Mesothelial cell of epicardium (in vitro differentiated cells): Measurements from ENCODE around the gene PRDM16. TPM values are rescaled to one million over a fixed set of nuclear protein-coding genes. Genes with fewer than 3 reads are reported as not detected.

Source experiments
- DNase-seq, 2 experiments: peaks; one replicate each; pipeline ENCODE4 v3.0.0; 2021; ENCODE audit warnings: low spot score in 2 of 2; ENCODE audit not compliant: unreplicated experiment in 2 of 2
- H3K27ac Mint-ChIP-seq: 2 replicates; pipeline ENCODE4 v1.8.0; 2021; ENCODE audit warnings: mixed read lengths
- H3K27me3 Mint-ChIP-seq: 2 replicates; pipeline ENCODE4 v1.8.0; 2021; ENCODE audit warnings: low read depth, mixed read lengths
- H3K36me3 Mint-ChIP-seq: 2 replicates; pipeline ENCODE4 v1.8.0; 2021; ENCODE audit warnings: mixed read lengths
- H3K4me1 Mint-ChIP-seq: 2 replicates; pipeline ENCODE4 v1.8.0; 2021; ENCODE audit warnings: mixed read lengths
- H3K4me3 Mint-ChIP-seq: 2 replicates; pipeline ENCODE4 v1.8.0; 2021; ENCODE audit warnings: mild to moderate bottlenecking, moderate library complexity, mixed read lengths
- H3K9me3 Mint-ChIP-seq: 2 replicates; pipeline ENCODE4 v1.8.0; 2021; ENCODE audit warnings: mixed read lengths
- total RNA-seq: library from RNA; stranded (reverse); gene quantifications from 3 replicates; pipeline ENCODE4 v1.2.1, GENCODE V29; 2021
- TF ChIP-seq, protein P1 (sequence below): fragments of 200-600 bp; sonication (generic); IDR thresholded peaks from one replicate; pipeline ENCODE4 v1.5.0; 2021; ENCODE audit warnings: antibody characterized with exemption; ENCODE audit not compliant: unreplicated experiment

The PRDM16 gene
- total RNA-seq, 1 donor from 2014 or later: 1.4 TPM

DNA sequence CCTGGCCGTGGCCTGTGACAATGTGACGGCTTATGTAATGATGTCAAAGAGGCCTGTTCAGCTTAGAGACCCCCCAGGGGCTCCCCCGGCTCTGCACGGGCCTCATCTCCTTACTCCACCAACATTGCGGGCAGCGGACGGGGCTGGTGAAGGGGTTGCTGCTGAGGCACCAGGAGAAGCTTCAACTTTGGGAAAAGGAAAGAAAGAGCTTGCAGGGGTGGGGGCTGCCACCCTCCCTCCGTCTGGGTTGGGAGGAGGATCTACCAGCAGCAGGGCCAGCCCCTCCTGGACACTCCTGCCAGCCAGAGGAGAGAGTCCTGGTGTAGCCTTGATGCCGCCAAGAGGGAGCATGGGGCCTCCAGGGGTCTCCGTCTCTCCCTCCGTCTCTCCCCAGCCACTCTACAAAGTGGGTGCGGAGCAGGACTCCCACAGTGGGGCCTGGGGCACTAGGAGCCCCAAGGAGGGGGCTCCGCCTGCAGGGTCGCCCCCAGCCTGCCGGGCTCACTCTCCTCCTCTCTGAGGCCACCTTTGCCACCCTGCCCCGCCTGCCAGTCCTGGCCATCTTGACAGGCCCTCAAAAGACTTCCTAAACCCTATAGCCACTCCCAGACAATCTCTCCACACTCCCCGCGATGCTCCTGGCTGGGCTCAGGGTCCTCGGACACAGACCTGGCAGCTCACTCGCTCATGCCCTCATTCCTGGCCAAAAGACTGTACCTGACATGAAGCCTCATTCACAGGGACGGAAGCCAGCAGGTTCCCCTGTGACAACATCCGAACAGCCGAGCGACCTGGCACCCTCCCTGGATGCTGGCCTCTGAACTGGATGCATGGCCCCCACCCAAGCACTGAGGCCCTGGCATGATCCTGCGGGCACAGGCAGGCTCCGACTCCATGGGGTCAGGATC, 255.0 kb downstream of the PRDM16 start:
- Mint-ChIP-seq H3K9me3 (no peaks in the 10 kb centered on the region), H3K27me3 (peaks cover 19% of the 10 kb centered on the region), H3K4me3 (no peak overlapping the region), H3K4me1 (peaks cover 12% of the 10 kb centered on the region), H3K36me3 (no peaks in the 10 kb centered on the region), H3K27ac (no peak overlapping the region)
- TF ChIP-seq, protein P1, sequence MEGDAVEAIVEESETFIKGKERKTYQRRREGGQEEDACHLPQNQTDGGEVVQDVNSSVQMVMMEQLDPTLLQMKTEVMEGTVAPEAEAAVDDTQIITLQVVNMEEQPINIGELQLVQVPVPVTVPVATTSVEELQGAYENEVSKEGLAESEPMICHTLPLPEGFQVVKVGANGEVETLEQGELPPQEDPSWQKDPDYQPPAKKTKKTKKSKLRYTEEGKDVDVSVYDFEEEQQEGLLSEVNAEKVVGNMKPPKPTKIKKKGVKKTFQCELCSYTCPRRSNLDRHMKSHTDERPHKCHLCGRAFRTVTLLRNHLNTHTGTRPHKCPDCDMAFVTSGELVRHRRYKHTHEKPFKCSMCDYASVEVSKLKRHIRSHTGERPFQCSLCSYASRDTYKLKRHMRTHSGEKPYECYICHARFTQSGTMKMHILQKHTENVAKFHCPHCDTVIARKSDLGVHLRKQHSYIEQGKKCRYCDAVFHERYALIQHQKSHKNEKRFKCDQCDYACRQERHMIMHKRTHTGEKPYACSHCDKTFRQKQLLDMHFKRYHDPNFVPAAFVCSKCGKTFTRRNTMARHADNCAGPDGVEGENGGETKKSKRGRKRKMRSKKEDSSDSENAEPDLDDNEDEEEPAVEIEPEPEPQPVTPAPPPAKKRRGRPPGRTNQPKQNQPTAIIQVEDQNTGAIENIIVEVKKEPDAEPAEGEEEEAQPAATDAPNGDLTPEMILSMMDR: no peak
- DNase-seq: no peak

DNA sequence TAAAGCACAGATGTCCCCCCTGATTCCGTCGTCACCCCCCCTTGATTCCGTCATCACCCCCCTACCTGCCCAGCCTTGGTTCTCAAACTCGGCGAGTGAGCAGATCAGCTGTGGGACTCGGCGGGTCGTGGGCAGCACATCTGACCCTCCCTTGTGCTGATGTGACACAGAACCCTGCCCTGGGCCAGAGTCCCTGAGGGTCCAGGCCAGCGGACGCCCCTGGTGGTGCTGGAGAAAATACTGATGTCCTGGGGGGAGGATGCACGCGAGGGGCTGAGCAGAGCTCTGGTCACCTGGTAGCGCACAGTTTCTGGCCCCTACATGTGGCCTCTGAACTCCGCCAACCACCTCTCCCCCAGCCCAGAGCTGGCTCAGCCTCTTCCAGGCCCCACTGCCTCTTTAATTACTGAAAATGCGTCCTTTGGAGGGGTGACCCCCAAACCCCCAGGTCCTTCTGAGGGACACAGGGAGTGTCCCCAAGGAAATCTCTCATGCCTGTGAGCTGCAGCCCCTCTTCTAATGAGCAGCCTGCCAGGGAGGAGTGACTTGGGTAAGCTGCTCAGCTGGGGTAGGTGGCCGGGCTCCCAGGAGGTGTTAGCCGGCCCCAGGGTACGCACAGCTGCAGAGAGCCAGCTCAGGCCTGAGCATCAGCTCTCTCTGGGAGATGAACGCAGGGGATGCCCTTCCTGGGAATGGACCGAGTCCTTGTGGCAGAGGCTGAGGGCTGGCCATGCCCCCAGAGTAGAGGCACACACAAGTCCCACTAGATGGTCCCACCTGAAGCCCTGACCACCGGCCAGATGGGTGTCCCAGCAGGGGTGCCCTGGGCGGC, 255.9 kb downstream of the PRDM16 start:
- Mint-ChIP-seq H3K9me3 (no peaks in the 10 kb centered on the region), H3K36me3 (no peaks in the 10 kb centered on the region), H3K27ac (no peak overlapping the region), H3K4me1 (peaks cover 12% of the 10 kb centered on the region), H3K4me3 (no peak overlapping the region), H3K27me3 (peaks cover 21% of the 10 kb centered on the region)
- TF ChIP-seq, protein P1: no peak
- no peak for DNase-seq

DNA sequence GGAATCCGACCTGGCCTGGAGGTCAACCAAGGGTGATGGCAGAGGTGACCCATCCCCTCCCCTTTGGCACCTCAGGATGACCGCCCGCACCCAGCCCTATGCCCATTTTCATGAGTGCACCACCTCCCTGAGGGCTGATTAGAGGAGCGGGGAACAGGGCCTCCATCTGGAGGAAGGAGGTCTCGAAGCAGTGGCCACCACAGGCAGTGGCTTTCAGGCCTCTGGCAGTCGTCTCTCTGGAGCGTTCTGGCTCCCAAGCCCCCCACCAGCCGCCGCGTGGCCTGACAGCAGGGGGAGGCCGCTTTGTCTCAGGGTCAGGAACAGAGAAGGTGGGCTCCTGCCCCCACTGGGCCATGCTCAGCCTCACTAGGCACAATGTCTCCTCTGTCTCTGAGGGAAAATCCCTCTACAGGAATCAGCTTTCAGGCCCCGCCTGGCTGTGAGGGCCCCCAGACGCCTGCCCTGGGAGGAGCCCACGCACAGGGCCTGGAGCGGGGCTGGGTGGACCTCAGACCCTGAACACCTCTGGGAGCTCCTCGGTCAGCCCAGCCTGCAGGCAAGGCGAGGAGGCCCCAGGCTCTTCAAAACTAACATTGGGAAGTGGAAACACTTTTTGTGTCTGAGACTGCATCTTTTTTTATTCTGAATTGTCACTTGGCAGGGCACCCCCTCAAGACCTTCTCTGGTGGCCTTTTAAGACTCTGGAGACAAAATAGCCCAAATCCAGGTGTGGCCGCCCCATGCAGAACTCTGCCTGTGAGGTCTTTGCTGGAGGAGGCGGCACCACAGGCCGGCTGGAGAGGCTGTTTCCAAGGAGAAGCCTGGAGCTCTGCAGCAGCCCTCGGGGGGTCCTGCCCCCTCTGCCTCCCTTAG, 257.7 kb downstream of the PRDM16 start:
- no peak for DNase-seq
- Mint-ChIP-seq H3K4me3 (no peak overlapping the region), H3K9me3 (no peaks in the 10 kb centered on the region), H3K27me3 (peaks cover 18% of the 10 kb centered on the region), H3K27ac (no peak overlapping the region), H3K4me1 (peaks cover 10% of the 10 kb centered on the region), H3K36me3 (no peaks in the 10 kb centered on the region)
- TF ChIP-seq, protein P1: no peak

DNA sequence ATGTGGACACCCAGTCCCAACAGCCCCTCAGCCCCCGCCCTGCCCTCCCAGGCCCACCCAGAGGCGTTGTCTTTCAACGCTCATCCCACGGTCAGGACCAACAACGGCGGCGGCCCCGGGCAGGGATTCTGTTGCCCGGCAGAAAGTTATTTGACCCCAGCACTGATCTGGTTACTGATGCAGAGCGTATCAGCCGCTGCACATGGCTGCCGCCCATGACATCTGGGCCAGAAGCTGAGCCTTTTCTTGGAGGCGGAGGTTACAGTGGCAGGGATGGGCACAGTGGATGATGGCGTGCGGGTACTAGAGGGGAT, 258.3 kb downstream of the PRDM16 start:
- no peaks in the 10 kb centered on the region for H3K9me3 Mint-ChIP-seq
- H3K36me3 Mint-ChIP-seq: no peaks in the 10 kb centered on the region
- peaks cover 18% of the 10 kb centered on the region for H3K27me3 Mint-ChIP-seq
- H3K27ac Mint-ChIP-seq: no peak overlapping the region
- H3K4me1 Mint-ChIP-seq: peaks cover 10% of the 10 kb centered on the region
- TF ChIP-seq, protein P1: no peak
- DNase-seq: no peak
- H3K4me3 Mint-ChIP-seq: no peak overlapping the region

DNA sequence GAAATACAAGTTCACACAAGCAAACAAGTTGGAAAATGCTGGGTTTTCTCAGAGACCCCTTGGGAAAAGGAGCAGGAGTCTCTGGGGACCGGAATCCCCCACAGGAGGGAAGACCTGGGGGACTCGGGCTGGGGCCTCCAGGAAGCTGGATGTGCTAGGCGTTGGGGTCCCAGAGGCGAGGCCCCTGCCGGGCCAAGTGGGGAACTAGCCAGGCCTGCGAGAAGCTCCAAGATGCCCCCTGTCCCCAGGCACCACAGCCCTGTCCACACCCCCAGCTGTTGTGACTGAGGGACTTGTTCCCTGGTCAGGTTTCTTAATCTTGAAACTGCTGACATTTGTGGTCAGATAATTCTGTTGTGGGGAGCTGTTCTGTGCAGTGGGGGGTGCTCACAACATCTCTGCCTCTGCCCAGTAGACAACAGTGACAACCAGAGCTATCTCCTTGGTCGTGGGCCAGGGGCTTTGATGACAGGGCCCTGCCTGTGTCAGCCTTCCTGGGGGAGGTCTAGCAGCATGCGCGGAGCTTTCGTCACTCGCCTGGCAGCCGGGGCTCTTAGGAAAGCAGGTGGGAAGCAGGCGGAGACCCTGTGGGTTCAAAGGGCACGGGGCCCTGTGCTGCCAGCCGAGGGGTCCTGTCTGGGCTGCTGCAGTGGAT, 259.1 kb downstream of the PRDM16 start:
- TF ChIP-seq, protein P1: no peak
- Mint-ChIP-seq H3K4me1 (peaks cover 4% of the 10 kb centered on the region), H3K27ac (no peak overlapping the region), H3K36me3 (no peaks in the 10 kb centered on the region), H3K9me3 (peaks cover 3% of the 10 kb centered on the region), H3K4me3 (no peak overlapping the region), H3K27me3 (peaks cover 17% of the 10 kb centered on the region)
- no peak for DNase-seq
